Progenitor cell of endocrine pancreas (in vitro differentiated cells): ENCODE data around the gene EYS. TPM values are rescaled to one million over a fixed set of nuclear protein-coding genes. Genes with fewer than 3 reads are reported as not detected.

Experiments
- DNase-seq: peaks from one replicate; pipeline ENCODE4 v3.0.0; 2021; ENCODE audit warnings: low spot score; ENCODE audit not compliant: unreplicated experiment
- H3K27ac Mint-ChIP-seq: 2 replicates; pipeline ENCODE4 v1.8.0; 2021; ENCODE audit warnings: mild to moderate bottlenecking, moderate library complexity, mixed read lengths
- H3K27me3 Mint-ChIP-seq: 2 replicates; pipeline ENCODE4 v1.8.0; 2021; ENCODE audit warnings: mixed read lengths
- H3K36me3 Mint-ChIP-seq: 2 replicates; pipeline ENCODE4 v1.8.0; 2022; ENCODE audit warnings: mixed read lengths; ENCODE audit not compliant: insufficient read depth
- H3K4me1 Mint-ChIP-seq: 2 replicates; pipeline ENCODE4 v1.8.0; 2021; ENCODE audit warnings: low read depth, mixed read lengths
- H3K4me3 Mint-ChIP-seq: 2 replicates; pipeline ENCODE4 v1.8.0; 2021; ENCODE audit warnings: low read depth, mild to moderate bottlenecking, moderate library complexity, mixed read lengths
- H3K9me3 Mint-ChIP-seq: 2 replicates; pipeline ENCODE4 v1.8.0; 2021; ENCODE audit warnings: low read depth, mixed read lengths
- total RNA-seq: library from RNA; stranded (reverse); gene quantifications from 2 replicates; pipeline ENCODE4 v1.2.1, GENCODE V29; 2021
- TF ChIP-seq, protein P1 (sequence below): fragments of 200-600 bp; sonication (generic); IDR thresholded peaks from one replicate; pipeline ENCODE4 v1.5.0; 2021; ENCODE audit warnings: antibody characterized with exemption, mild to moderate bottlenecking; ENCODE audit not compliant: unreplicated experiment

The EYS gene
- total RNA-seq, 1 donor from 2014 or later: 0.46 TPM

DNA sequence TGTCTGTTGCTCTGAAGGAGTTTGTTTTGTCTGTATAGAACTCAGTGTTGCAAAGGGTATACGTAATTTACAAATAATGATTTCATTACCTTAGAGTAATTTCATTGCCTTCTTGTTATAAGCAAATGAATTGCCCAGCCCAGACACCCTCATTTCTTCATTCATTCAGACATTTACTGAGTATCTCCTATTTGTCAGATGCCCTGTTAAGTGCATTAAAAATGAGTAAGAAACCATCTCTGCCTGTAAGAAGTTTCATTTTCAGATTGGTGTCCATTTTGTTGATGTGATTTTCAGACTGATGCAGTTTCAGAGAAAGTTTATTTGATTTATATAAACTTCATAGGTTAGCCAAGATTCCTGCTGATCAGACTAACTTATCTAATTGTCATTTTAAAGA, 1642.1 kb downstream of the EYS start:
- no peaks in the 10 kb centered on the region for H3K27me3 Mint-ChIP-seq
- TF ChIP-seq, protein P1, sequence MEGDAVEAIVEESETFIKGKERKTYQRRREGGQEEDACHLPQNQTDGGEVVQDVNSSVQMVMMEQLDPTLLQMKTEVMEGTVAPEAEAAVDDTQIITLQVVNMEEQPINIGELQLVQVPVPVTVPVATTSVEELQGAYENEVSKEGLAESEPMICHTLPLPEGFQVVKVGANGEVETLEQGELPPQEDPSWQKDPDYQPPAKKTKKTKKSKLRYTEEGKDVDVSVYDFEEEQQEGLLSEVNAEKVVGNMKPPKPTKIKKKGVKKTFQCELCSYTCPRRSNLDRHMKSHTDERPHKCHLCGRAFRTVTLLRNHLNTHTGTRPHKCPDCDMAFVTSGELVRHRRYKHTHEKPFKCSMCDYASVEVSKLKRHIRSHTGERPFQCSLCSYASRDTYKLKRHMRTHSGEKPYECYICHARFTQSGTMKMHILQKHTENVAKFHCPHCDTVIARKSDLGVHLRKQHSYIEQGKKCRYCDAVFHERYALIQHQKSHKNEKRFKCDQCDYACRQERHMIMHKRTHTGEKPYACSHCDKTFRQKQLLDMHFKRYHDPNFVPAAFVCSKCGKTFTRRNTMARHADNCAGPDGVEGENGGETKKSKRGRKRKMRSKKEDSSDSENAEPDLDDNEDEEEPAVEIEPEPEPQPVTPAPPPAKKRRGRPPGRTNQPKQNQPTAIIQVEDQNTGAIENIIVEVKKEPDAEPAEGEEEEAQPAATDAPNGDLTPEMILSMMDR: no peak

DNA sequence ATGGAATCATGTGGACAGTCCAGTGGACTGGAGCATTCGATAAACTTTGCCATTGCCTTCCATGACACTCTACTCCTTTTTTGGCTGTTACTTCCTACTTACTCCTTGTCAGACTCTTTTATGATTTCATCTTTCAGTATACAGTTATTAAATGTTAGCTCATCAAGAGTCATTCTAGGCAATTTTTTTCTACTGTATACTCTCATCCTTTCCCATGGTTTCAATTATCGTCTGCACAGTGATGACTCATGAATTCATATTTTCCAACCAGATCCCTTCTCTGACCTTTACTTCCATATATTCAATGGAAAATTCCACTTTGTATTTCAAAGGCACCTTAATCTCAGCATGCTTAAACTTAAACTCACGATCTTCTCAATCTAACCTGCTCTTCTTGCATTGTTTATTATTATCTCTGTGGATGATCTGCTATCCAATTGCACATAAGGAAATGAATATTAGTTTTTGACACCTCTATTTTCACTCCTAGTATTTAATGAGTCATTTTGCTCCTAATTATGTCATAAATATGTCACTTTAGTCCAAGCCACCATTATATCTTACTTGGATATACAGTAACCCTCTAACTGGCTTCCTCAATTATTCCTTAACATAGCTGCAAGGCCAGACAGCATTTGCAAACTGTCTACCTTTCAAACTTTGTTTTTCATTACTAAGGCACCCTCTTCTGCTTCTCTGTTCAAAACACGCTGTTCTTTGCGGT, 1643.9 kb downstream of the EYS start:
- Mint-ChIP-seq H3K27ac (no peak overlapping the region), H3K4me3 (no peak overlapping the region), H3K36me3 (no peaks in the 10 kb centered on the region), H3K27me3 (no peaks in the 10 kb centered on the region), H3K9me3 (no peaks in the 10 kb centered on the region), H3K4me1 (no peaks in the 10 kb centered on the region)
- TF ChIP-seq, protein P1: no peak
- DNase-seq: no peak

More for the DNA sequence above, 1642.1 kb downstream of the EYS start:
- H3K9me3 Mint-ChIP-seq: no peaks in the 10 kb centered on the region
- no peak for DNase-seq
- H3K36me3 Mint-ChIP-seq: no peaks in the 10 kb centered on the region
- H3K4me1 Mint-ChIP-seq: no peaks in the 10 kb centered on the region
- H3K27ac Mint-ChIP-seq: no peak overlapping the region
- no peak overlapping the region for H3K4me3 Mint-ChIP-seq

DNA sequence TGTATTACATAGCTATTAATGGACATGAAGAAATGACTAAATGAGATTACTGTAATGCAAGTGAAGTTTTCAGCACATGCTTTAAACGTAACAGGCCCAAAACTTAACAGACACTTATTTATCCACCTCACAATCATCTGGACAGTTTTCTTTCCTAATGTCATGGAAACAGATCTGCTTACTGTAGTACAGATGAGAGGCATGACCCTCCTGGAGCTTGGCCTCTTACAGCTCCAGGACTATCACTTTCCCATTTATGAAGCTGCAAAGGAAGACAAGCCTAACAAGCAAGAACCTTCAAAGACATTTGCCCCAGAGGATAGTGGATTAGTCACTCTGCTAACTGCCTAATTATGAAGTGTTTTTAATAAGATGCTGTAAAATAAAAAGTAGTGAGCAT, 1652.2 kb downstream of the EYS start:
- H3K27ac Mint-ChIP-seq: no peak overlapping the region
- TF ChIP-seq, protein P1: no peak
- DNase-seq: no peak
- no peaks in the 10 kb centered on the region for H3K9me3 Mint-ChIP-seq
- H3K4me1 Mint-ChIP-seq: peaks cover 12% of the 10 kb centered on the region
- H3K36me3 Mint-ChIP-seq: no peaks in the 10 kb centered on the region
- H3K27me3 Mint-ChIP-seq: no peaks in the 10 kb centered on the region
- H3K4me3 Mint-ChIP-seq: no peak overlapping the region

DNA sequence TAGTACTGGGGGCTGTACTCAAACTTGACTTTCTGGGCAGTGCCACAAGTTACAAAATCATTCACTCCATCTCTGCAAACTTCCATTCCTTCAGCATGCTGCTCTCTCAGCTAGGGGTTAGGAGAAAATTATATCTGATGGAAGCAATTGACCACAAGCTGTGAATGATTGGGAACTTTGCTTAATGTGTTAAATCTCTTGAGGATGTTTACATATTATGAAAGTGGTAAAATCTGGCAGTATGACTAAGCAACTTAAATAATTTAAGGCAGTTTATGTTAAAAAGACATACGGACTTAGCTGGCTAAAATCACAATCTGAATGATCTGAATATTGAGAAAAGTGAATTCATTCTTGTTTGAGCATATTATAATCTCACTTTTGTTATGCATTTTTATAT, 1656.4 kb downstream of the EYS start:
- no peak for DNase-seq
- no peak overlapping the region for H3K27ac Mint-ChIP-seq
- peaks cover 12% of the 10 kb centered on the region for H3K4me1 Mint-ChIP-seq
- no peaks in the 10 kb centered on the region for H3K9me3 Mint-ChIP-seq
- no peaks in the 10 kb centered on the region for H3K36me3 Mint-ChIP-seq
- H3K27me3 Mint-ChIP-seq: no peaks in the 10 kb centered on the region
- TF ChIP-seq, protein P1: no peak
- no peak overlapping the region for H3K4me3 Mint-ChIP-seq

DNA sequence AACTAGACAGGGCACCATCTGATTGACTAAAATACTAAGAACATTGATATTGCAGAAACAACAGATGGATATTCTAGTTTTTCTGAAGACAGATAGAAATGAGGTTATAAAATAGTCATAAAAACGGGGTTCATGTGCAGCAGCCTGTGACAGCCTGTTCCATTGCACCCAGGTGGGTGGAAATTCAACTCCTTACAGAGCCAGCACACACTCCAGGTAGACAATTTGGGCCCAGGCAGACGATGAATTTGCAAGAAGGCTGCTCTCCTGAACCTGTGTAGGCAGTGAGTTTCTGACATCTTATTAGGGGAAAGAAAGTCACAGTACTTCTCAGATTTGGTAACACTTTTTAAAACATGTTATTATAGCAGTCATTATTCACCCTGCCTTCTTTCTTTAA, 1657.3 kb downstream of the EYS start:
- Mint-ChIP-seq H3K4me1 (peaks cover 12% of the 10 kb centered on the region), H3K27me3 (no peaks in the 10 kb centered on the region)

More for the DNA sequence above, 1657.3 kb downstream of the EYS start:
- H3K9me3 Mint-ChIP-seq: no peaks in the 10 kb centered on the region
- H3K36me3 Mint-ChIP-seq: no peaks in the 10 kb centered on the region
- no peak for DNase-seq
- TF ChIP-seq, protein P1: no peak
- no peak overlapping the region for H3K27ac Mint-ChIP-seq
- H3K4me3 Mint-ChIP-seq: no peak overlapping the region
